Gastroesophageal sphincter (tissue), 4 donors: ENCODE data around the gene C1orf198. TPM values are rescaled to one million over a fixed set of nuclear protein-coding genes. Genes with fewer than 3 reads are reported as not detected.
A peak's percentile ranks its signal among the peaks of the same experiment; 100 is the strongest.

Experiments used
- ATAC-seq: fragments of 150-250 bp; one replicate; pipeline ENCODE4 v1.9.1; 2016; ENCODE audit warnings: mild to moderate bottlenecking, moderate library complexity
- H3K27ac ChIP-seq, 4 donors: fragments of 200-600 bp; sonication (generic) in 3 of 4; 1 replicate in 3 of 4; 2 replicates in 1 of 4; pipeline ENCODE4 v1.5.1; 2016 to 2019
- H3K27me3 ChIP-seq: fragments of 200-600 bp; sonication (generic); one replicate; pipeline ENCODE4 v1.5.1; 2019
- H3K36me3 ChIP-seq, 2 donors: fragments of 200-600 bp; sonication (generic); one replicate each; pipeline ENCODE4 v1.5.1; 2019; ENCODE audit warnings: control low read depth in 1 of 2
- H3K4me1 ChIP-seq, 3 donors: fragments of 200-600 bp; sonication (generic); 1 replicate in 2 of 3; 2 replicates in 1 of 3; pipeline ENCODE4 v1.5.1; 2016 to 2019; ENCODE audit warnings: control low read depth in 2 of 3
- H3K4me3 ChIP-seq, 2 donors: fragments of 200-600 bp; sonication (generic); one replicate each; pipeline ENCODE4 v1.5.1; 2019; ENCODE audit warnings: mild to moderate bottlenecking in 1 of 2, moderate library complexity in 1 of 2
- H3K9me3 ChIP-seq, 3 donors: fragments of 200-600 bp; sonication (generic); one replicate each; pipeline ENCODE4 v1.5.1; 2017 to 2019; ENCODE audit warnings: control low read depth in 2 of 3
- EP300 ChIP-seq: sonication (generic); formaldehyde crosslinking; IDR thresholded peaks from one replicate; pipeline ENCODE4 v1.6.1; 2017; ENCODE audit warnings: antibody characterized with exemption, mild to moderate bottlenecking
- POLR2A ChIP-seq, 2 donors: fragments of 450-650 bp; IDR thresholded peaks; one replicate each; pipeline ENCODE4 v1.6.1; 2017; ENCODE audit warnings: antibody characterized with exemption in 2 of 2, mild to moderate bottlenecking in 2 of 2, moderate library complexity in 1 of 2
- POLR2AphosphoS5 ChIP-seq: sonication (generic); formaldehyde crosslinking; IDR thresholded peaks from one replicate; pipeline ENCODE4 v1.6.1; 2017; ENCODE audit warnings: antibody characterized with exemption
- WGBS, 2 donors: methylation state at CpG; one replicate each; pipeline ENCODE4 v1.1.5; 2018; ENCODE audit warnings: low coverage in 1 of 2; 5-methylcytosine and 5-hydroxymethylcytosine counted together
- total RNA-seq, 4 donors: library from RNA; depleted of rRNA; stranded (reverse); fragments of >200 nt; gene quantifications; one replicate each; pipeline ENCODE4 v1.1.0, GENCODE V29; 2016
- TF ChIP-seq, protein P1 (sequence below), 4 experiments: fragments of 200-600 bp in 2 of 4; fragments of 450-650 bp in 2 of 4; sonication (generic) in 1 of 4; IDR thresholded peaks; one replicate each; pipeline ENCODE4 v1.5.1; 2017 to 2019; ENCODE audit warnings: antibody characterized with exemption in 4 of 4, mild to moderate bottlenecking in 2 of 4, moderate library complexity in 2 of 4

C1orf198 gene
- total RNA-seq, 4 donors from 2014 or later, result 115 to 219 (median 172) TPM

DNA sequence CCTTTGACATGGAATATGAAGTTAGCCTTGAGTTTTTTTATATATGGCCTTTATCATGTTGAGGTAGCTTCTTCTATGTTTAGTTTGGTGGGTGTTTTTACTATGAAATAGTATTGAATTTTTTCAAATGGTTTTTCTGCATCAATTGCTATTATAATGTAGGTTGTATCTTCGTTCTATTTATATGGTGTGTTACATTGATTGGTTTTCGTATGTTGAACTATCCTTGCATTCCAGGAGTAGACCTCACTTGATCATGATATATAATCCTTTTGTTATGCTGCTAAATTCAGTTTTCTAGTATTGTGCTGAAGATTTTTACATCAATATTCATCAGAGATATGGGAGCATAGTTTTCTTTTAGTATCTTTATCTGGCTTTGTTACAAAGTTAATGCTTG is 55.8 kb downstream of the C1orf198 start:
- 83 to 100% methylated on average over 2 of the region's 2 CpGs for WGBS, 2 donors

DNA sequence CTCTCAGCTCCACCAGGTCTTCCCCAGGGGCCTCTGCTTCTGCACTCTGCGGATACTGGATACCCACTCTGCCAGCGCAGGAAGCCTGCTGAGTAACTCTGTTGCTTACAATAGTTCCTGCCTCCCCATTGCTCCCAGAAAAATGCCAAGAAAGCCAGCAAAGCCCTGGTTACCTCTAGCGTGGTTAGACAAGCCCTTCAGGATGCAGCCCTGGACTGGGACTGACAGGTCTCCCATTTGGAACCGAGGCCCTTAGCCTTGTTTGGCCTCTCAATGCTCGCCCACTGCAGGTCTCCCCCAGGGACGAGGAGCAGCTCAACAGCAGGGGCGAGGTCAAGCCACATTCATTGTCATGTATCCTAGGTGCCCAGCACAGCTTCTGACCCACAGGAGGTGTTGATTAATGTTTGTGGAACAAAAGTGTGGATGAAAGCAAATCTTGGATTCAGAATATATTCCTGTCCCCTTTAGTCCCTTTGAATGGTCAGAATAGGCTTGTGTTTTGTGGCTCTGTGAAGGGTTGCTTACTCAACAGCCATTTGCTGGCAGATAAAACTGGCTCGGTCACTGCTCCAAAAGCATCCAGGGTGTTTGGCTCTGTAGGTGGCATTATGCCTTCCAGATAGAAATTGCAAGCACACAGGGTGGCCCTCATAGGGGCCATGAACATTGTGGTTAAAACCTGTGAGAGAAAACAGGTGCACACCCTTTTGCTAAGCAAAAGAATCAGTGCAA is 58.9 kb downstream of the C1orf198 start:
- Histone ChIP-seq H3K4me3 (no peak overlapping the region), H3K27ac (peak overlapping the region in 3 of 4 donors; percentile 46 to 58 (median 51)), H3K9me3 (peaks cover 0 to 11% (median 0%) of the 10 kb centered on the region in 3 donors), H3K36me3 (no peaks in the 10 kb centered on the region), H3K27me3 (no peaks in the 10 kb centered on the region), H3K4me1 (peaks cover 0 to 16% (median 0%) of the 10 kb centered on the region in 3 donors)
- no peak for ATAC-seq
- 93 to 95% methylated on average over 3 to 4 of the region's 8 CpGs for WGBS, 2 donors
- TF ChIP-seq EP300 (no peak), POLR2A (IDR thresholded peaks at IDR 0.05) (no peak), POLR2AphosphoS5 (no peak)
- TF ChIP-seq, protein P1, sequence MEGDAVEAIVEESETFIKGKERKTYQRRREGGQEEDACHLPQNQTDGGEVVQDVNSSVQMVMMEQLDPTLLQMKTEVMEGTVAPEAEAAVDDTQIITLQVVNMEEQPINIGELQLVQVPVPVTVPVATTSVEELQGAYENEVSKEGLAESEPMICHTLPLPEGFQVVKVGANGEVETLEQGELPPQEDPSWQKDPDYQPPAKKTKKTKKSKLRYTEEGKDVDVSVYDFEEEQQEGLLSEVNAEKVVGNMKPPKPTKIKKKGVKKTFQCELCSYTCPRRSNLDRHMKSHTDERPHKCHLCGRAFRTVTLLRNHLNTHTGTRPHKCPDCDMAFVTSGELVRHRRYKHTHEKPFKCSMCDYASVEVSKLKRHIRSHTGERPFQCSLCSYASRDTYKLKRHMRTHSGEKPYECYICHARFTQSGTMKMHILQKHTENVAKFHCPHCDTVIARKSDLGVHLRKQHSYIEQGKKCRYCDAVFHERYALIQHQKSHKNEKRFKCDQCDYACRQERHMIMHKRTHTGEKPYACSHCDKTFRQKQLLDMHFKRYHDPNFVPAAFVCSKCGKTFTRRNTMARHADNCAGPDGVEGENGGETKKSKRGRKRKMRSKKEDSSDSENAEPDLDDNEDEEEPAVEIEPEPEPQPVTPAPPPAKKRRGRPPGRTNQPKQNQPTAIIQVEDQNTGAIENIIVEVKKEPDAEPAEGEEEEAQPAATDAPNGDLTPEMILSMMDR (IDR thresholded peaks at IDR 0.05), result no peak

More for the DNA sequence above, 55.8 kb downstream of the C1orf198 start:
- no peak overlapping the region for H3K4me3 ChIP-seq
- no peak for ATAC-seq
- no peak for TF ChIP-seq POLR2AphosphoS5
- no peak for TF ChIP-seq POLR2A (IDR thresholded peaks at IDR 0.05)
- no peak for TF ChIP-seq EP300
- TF ChIP-seq, protein P1 (IDR thresholded peaks at IDR 0.05), result no peak
- H3K27me3 ChIP-seq, result no peaks in the 10 kb centered on the region
- no peaks in the 10 kb centered on the region for H3K36me3 ChIP-seq
- peaks cover 0 to 19% (median 0%) of the 10 kb centered on the region in 3 donors for H3K4me1 ChIP-seq
- H3K9me3 ChIP-seq, result peaks cover 0 to 11% (median 0%) of the 10 kb centered on the region in 3 donors
- H3K27ac ChIP-seq, result no peak overlapping the region

DNA sequence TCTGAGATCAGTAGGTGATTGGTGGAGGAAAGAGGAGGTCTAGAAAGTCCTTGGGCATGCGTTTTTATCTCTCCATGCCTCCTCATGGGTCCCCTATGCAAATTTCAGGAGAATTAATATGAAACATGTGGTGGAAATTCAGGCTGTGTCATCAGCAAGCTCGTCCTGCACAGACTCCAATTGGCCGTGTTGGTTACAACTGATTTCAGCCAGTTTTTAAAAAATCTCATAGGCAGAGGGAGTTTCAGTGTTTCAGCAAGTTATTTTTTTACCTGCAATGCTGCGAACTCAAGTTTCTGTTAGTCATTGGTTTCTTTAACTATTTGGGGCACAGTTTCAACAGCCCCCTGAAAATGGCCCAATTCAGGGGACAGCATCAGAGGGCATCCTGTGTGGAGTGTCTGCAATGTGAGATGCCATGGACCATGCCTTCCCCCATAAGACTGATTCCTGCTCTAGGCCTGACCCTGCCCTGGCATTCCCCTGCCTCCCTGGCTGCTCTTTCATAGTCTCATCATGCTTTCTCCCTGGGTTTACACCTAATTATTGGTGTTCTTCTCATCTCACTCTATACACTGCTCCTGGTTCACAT is 59.9 kb downstream of the C1orf198 start:
- TF ChIP-seq EP300 (no peak), POLR2AphosphoS5 (no peak), POLR2A (IDR thresholded peaks at IDR 0.05) (no peak)
- TF ChIP-seq, protein P1 (IDR thresholded peaks at IDR 0.05), result no peak
- Histone ChIP-seq H3K4me1 (peaks cover 0 to 16% (median 0%) of the 10 kb centered on the region in 3 donors), H3K27me3 (no peaks in the 10 kb centered on the region), H3K4me3 (no peak overlapping the region), H3K27ac (peak overlapping the region in 3 of 4 donors; percentile 46 to 58 (median 51)), H3K9me3 (peaks cover 0 to 11% (median 0%) of the 10 kb centered on the region in 3 donors), H3K36me3 (no peaks in the 10 kb centered on the region)
- no peak for ATAC-seq
- 58 to 65% methylated on average over 2 to 4 of the region's 4 CpGs for WGBS, 2 donors

DNA sequence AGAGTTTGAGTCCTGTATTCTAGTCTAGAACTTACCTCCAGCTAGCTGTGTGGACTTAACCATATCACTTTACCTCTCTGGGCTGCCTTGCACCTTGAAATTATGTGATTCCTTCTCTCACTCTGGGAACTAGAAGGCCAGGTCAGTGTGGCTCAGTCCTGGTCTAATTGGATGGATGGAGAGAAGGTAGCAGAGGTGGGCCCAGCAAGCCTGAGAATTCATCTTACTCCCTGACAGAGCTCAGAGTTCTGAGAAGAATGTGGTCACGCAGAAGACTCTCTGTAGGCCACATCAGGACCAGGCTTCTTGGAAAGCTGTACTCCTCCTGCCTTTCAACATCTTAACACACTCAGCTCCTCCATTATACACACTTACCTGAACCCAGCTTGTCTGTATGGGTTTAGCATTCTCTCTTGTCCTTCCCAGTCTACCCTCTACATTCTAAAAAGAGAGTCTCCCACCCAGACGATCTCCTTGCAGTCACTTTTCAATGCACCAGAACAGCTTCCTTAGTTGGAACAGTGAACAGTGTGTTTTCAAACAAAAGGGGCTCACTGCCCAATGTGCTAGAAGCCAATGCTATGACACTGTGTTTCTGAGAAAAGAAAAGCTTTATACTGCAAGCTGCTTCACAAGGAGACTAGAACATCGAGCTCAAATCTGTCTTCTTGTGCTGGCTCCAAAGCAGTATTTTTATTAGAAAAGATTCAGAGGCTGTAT is 60.6 kb downstream of the C1orf198 start:
- peak; percentile 33 for TF ChIP-seq POLR2AphosphoS5
- TF ChIP-seq, protein P1 (IDR thresholded peaks at IDR 0.05), result no peak
- Histone ChIP-seq H3K36me3 (no peaks in the 10 kb centered on the region), H3K9me3 (peaks cover 0 to 5% (median 0%) of the 10 kb centered on the region in 3 donors), H3K27me3 (no peaks in the 10 kb centered on the region), H3K27ac (peak overlapping the region in 3 of 4 donors; percentile 46 to 60 (median 58)), H3K4me3 (no peak overlapping the region), H3K4me1 (peaks cover 0 to 16% (median 0%) of the 10 kb centered on the region in 3 donors)
- 52 to 55% methylated on average over 3 of the region's 3 CpGs for WGBS, 2 donors
- ATAC-seq, result no peak
